Measurements from ENCODE around the gene CLEC1B.

- TF ChIP-seq, protein P1, sequence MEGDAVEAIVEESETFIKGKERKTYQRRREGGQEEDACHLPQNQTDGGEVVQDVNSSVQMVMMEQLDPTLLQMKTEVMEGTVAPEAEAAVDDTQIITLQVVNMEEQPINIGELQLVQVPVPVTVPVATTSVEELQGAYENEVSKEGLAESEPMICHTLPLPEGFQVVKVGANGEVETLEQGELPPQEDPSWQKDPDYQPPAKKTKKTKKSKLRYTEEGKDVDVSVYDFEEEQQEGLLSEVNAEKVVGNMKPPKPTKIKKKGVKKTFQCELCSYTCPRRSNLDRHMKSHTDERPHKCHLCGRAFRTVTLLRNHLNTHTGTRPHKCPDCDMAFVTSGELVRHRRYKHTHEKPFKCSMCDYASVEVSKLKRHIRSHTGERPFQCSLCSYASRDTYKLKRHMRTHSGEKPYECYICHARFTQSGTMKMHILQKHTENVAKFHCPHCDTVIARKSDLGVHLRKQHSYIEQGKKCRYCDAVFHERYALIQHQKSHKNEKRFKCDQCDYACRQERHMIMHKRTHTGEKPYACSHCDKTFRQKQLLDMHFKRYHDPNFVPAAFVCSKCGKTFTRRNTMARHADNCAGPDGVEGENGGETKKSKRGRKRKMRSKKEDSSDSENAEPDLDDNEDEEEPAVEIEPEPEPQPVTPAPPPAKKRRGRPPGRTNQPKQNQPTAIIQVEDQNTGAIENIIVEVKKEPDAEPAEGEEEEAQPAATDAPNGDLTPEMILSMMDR (IDR thresholded peaks at IDR 0.05; ENCODE audit: low read depth, low read length) = no peak
- no peak for TF ChIP-seq EZH2phosphoT487 (IDR thresholded peaks at IDR 0.05; ENCODE audit: low read depth)
Observed at GRCh38 chr12:9992296-9992695, 6.6 kb downstream of the CLEC1B start.
